Medulla oblongata (tissue), 1 donor: Measurements from ENCODE around the gene PPA1.
"Not testable (repeated sequence)": the region's sequence is repeated elsewhere in the genome, so short reads cannot be mapped to it uniquely, and the experiment has no call there.

Experiments used
- DNase-seq: peaks from one replicate; pipeline ENCODE4 v3.0.0-alpha.2; 2015; ENCODE audit errors: extremely low spot score

The PPA1 gene

GRCh38 chr10:70169011-70169410, 64.2 kb downstream of the PPA1 start:
- no peak for DNase-seq

DNA sequence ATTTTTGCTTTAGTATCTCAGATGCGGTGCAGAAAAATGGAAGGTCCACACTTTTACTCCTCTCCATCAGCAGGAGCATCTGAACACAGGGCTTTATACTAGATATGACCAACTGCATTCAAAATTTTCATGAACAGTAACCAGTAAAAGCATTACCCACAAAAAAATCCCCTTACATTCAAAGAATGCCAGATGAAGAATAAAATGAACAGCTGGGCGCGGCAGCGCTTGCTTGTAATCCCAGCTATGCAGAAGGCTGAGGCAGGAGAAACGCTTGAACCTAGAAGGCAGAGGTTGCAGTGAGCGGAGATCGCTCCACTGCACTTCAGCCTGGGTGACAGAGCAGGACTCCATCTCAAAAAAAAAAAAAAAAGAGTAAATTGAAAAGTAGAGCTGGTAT, 66.0 kb downstream of the PPA1 start:
- no peak for DNase-seq

- DNase-seq = no peak
Observed at GRCh38 chr10:70166394-70166793, 66.8 kb downstream of the PPA1 start.

DNA sequence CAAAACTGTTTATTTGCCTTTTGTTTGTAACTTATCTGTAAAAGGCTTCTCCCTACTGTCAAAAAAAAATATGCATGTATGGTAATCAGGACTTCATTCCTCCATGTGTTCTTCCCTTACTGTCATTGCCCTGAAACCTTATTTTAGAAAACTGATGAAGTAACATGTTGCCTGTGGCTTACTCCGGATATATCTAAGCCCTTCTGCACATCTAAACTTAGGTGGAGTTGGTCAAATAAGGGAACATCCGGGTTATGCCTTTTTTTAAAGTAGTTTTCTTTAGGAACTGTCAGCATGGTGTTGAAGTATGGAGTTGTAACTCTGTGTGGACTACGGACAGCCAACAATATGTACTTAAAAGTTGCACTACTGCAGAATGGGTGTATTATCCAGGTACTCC, 69.1 kb downstream of the PPA1 start:
- DNase-seq = no peak

GRCh38 chr10:70163448-70163847, 69.8 kb downstream of the PPA1 start:
- DNase-seq = no peak

GRCh38 chr10:70162892-70163201, 70.4 kb downstream of the PPA1 start:
- DNase-seq = no peak

DNA sequence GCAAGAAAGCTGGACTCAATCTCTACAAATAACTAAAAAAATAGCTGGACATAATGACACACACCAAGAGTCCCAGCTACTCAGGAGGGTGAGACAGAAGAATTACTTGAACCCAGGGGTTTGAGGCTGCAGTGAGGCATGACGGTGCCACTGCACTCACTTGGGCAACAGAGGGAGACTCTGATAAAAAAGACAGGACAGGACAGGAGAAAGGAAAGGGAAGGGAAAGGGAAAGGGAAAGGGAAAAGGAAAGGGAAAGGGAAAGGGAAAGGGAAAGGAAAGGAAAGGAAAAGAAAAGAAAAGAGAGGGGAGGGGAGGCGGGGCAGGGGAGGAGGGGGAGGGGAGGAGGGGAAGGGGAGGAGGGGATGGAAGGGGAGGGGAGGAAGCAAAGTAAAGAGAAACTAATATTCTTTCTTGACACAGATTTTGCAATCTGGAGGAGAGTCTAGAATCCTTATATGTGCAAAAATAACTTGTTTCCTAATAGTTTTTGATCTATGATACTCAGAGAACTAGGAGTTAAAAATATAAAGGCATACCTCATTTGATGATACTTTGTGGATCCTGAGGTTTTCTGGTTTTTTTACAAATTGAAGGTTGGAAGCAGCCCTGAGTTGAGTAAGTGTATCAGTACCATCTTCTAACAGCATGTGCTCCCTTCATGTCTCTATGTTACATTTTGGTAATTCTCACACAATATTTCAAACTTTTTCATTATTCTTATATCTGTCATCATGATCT, 70.9 kb downstream of the PPA1 start:
- no peak for DNase-seq

- no peak for DNase-seq
Observed at GRCh38 chr10:70160798-70161197, 72.4 kb downstream of the PPA1 start.

GRCh38 chr10:70159366-70159765, 73.9 kb downstream of the PPA1 start:
- DNase-seq = not testable (repeated sequence)

GRCh38 chr10:70158113-70158512, 75.1 kb downstream of the PPA1 start:
- DNase-seq = no peak

DNA sequence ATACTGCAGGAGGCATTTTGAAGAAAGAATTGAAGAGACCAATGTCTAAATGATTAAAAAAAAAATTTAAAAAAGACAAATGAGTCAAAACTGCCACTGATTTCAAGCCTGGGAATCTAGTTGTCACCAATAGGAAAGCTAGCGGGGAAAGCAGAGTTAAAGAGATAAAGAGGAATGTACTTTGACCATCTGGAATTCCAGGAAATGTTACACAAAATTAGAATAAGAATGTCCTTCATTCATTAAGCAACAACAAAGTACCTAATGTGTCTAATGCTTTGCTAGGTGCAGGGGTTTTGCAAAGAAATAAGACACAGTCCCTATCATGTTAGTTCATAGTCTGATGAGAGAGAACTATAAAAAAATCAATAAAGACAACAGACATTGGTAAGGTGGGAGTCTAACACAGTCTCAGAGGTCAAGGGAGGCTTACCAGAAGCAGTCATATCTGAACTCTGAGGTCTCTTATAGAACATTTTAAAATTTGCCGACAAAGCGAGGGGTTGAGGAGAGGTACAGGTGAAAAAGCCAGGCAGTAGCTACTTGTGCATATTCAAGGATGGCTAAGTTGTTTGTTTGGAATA, 77.9 kb downstream of the PPA1 start:
- no peak for DNase-seq
